ENCODE results near the gene APOLD1.
"Not testable (repeated sequence)": the region's sequence is repeated elsewhere in the genome, so short reads cannot be mapped to it uniquely, and the experiment has no call there.

APOLD1 gene

DNA sequence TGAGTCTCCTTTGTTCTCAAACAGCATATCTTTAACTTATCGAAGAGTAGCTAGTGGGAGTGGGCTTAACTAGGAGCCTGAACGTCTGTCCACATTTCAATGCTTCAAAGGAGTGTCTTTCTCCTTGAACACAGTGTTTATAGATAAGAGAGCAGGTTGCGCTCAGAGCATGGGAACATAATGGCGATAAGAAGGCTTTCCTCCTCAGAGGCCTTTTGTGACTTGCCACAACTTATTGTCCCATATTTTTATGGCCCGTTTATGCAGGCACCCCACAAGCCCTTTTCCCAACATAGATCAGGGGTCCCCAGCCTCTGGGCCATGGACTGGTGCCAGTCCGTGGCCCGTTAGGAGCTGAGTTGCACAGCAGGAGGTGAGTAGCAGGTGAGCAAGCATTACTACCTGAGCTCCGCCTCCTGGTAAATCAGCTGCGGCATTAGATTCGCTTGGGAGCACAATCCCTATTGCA, 25.1 kb downstream of the APOLD1 start:
- no peak for DNase-seq

DNA sequence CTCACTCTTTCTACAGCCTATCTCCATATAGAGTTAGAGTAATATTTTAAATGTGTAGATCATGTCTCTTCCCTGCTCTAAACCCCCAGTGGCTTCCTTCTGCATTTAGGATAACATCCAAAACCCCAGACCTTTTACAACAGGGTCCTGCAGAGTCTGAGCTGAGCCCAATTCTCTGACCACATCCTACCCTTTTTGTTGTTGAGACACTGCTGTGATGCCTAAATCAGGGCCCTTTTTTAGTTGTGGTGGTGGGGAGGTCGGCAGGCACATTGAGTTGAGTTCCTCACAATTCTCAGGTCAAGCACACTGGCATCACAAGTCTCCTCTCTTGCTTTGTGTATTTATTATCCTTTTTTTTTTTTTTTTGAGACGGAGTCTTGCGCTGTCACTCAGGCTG, 25.9 kb downstream of the APOLD1 start:
- DNase-seq, result no peak

DNA sequence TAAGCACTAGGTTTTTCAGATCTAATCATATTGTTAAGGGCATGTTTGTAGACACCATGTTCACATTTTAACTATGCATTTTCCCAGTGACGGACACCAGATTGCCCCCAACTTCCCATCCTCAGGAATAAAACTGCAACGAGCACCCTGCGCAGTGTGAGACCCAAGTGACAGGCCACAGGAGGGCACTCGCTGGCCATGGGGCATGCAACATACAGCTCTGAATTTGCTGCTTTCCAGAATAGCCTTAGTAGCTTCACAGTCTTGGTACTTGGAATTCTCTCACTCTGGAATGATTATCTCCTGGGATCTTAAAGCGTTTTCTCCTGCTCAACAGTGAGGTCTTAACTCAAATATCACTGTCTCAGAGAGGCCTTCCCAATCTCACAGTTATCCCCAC, 26.7 kb downstream of the APOLD1 start:
- DNase-seq, result no peak

DNA sequence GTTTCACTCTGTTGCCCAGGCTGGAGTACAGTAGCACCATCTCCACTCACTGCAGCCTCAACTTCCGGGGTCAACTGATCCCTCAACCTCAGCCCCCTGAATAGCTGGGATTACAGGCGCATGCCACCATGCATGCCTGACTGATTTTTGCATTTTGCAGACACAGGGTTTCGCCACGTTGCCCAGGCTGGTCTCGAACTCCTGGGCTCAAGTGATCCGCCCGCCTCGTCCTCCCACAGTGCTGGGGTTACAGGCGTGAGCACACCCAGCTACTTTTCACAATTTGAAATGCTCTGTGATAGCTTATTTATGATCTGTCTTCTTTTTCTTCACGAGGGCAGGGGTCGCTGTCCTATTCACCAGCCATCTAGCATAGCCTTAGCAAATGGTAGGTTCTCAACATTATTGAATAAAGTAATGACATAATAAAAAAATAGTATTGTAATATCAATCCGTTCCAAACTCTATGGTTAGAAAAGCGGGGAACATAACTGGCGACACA, 27.2 kb downstream of the APOLD1 start:
- no peak for DNase-seq

DNA sequence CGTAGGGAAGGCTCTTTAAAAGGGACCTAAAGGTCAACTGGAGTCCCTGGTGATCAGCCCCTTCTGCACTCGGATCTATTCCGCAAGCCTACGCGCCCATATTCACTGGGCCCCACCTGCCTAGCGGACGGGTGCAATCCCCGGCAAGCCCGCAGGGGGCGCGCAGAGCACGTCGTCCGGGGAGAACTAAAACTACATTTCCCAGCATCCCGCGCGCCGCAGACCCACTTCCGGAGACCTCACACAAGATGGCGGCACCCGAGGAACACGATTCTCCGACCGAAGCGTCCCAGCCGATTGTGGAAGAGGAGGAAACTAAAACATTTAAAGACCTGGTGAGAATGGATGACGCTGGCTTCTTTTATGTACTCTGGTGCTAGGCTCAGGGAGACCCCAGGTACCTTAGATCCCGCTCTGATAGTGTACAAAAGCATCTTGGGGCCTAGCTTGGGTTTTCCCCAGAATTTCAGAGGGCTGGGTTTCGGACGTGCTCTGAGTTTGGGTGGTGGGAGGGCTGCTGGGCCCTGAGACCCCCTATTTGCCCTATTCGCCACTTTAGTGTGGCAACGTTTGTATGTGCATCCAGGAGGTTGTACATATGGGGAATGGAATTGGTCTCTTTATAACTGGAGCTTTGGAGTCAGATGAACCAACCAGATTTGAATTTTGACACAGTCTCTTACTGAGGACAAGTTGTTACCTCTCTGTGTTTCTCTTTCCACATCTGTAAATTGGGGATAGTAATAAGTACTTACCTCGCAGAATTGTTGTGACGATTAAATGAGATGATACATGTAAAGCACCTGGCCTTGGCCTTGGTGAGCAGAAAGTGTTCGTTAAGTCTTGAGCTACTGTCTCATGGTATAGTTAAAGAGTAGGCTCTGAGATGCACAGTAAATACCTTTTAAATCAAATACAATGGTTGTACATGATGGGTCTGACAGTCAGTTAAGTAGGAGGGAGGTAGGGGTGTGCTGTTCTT, 28.0 kb downstream of the APOLD1 start, which contains the start of gene DDX47:
Gene DDX47, plus strand, starts transcription at position 227 of the 982 bp plus-strand sequence. Its CDS starts 22 bp downstream, at position 249.
- peak; percentile 79 for DNase-seq

DNA sequence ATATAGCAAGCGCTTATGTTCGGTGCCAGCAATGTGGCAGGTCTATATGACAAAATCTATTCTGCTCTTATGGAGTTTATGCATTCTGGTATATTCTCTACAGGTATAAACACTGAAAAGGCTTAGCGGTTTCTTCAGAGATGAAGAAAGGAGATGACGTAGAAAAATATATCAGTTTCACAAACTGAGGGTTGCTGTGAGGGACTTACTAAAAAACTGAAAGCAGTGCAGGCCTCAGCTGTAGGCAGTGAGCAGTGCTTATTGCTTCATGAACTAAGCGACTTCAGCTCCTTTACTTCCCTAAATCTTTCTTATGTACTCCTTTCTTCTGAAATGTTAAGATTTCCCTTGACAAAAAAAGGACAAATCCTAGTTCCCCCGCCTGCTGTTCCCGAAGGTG, 32.2 kb downstream of the APOLD1 start:
- no peak for DNase-seq

DNA sequence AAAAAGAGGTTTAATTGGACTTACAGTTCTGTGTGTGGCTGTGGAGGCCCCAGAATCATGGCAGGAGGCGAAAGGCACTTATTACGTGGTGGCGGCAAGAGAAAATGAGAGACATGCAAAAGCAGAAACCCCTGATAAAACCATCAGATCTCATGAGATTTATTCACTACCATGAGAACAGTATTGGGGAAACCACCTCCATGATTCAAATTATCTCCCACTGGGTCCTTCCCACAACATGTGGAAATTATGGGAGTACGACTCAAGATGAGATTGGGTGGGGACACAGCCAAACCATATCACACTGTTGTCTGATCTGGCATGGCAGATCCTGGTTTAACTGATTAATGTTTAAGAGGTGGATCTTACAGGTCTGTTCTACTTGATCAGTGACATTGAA, 33.2 kb downstream of the APOLD1 start:
- DNase-seq, result no peak

DNA sequence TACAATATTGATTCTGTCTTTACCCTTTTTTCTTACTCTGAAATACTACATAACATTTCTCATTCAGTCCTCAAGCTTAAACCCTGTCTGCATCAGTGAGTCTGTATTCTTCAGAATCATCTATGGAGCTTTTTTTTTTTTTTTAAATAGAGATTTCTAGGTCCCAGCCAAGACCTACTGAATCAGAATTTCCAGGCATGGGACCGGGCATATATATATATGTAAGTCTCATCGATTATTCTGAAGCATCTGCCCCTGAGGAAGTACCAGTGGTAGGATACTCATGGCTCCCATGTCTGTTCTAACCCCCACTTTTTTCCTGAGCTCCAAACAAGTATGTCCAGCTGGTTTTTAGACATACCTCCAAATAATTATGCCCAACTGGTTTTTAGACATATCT, 33.8 kb downstream of the APOLD1 start:
- DNase-seq, result no peak

DNA sequence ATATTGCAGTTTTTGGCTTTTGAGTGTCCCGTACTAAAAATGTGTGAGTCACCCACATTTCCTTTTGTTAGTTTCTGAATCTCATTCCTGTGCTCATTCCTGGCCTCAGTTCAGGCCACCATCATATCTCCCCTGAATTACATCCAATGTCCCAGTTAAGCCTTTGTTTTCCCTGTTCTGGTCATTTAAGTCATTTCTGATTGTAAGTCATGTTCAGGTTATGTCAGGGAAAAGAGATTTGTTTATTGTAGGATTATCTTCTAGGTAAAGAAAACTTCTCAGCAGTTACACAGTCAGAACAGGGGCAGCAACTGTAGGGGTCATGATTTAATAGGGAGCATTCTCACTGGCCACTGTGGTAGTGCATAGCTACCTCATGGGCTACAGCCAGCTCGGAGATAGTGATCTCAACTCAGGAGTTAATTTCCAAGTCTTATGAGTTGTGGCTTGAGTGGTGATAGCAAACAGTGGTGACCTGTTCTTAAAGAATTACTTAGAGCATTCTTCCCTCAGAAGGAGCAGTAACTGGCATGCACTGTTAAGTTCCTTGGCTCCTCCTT, 34.4 kb downstream of the APOLD1 start:
- no peak for DNase-seq

DNA sequence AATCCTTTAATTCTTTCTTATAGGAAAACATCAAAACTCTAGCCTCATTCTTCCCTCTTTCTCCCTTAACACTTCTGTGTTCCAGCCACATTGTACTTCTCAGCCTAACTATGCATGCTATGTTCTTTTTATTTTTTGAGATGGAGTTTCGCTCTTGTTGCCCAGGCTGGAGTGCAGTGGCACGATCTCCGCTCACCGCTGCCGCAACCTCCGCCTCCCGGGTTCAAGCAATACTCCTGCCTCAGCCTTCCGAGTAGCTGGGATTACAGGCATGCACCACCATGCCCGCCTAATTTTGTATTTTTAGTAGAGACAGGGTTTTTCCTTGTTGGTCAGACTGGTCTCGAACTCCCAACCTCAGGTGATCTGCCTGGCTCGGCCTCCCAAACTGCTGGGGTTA, 34.9 kb downstream of the APOLD1 start:
- DNase-seq, result not testable (repeated sequence)

DNA sequence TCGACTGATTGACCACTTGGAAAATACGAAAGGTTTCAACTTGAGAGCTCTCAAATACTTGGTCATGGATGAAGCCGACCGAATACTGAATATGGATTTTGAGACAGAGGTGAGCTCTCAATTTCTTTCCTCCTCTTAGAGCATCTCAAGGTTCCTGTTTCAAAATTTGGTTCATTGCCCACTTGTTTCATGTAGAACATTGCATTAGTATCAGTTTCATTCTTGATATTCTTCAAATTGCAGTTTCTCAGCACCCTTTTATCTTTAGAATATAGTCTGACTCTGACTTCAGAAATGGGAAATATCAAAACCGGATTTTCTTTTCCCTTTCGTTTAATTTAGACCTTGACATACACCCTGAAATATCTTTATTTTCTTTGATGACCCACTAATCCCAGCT, 36.5 kb downstream of the APOLD1 start:
- DNase-seq, result no peak

DNA sequence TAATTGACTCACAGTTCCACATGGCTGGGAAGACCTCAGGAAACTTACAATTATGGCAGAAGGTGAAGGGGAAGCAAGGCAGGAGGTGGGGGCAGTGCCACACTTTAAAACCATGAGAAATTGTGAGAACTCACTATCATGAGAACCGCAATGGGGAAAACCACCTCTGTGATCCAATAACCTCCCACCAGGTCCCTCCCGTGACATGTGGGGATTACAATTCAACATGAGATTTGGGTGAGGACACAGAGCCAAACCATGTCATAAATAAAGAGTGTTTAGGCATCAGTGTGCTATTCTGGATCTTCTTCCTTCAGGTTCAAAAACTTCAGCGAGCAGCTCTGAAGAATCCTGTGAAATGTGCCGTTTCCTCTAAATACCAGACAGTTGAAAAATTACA, 37.4 kb downstream of the APOLD1 start:
- DNase-seq, result no peak

DNA sequence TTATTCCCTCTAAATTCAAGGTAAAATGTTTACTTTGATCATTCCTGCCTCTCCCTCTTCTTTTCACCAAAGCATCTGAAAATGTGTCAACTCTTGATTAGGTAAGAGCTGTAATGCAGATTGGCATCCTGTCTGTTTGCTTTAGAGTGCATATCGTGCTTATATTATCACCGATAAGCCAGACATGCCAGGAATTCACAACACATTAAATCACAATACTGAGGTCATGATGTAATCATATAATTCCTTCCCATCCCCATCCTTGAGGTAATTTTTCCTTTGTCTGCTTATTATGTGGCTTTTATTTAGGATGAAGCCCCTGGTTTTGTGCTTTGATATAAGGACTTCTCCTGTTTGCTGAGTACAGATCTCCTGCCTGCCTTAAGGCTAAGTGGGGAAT, 37.8 kb downstream of the APOLD1 start:
- DNase-seq, result no peak

DNA sequence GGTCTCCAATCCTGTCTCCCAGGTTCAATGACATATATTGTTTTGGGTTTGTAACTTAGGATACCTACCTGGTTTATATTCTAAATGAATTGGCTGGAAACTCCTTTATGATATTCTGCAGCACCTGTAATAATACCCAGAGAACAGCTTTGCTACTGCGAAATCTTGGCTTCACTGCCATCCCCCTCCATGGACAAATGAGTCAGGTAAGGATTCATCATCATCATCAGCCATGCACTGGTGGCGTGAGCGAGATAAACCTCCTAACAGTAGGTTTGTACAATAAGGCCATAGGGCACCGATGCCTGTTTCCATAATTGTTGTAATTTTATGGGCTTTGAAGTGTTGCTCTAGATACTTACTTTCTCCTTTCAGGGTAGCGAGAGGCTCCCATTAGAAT, 38.4 kb downstream of the APOLD1 start:
- DNase-seq, result no peak

DNA sequence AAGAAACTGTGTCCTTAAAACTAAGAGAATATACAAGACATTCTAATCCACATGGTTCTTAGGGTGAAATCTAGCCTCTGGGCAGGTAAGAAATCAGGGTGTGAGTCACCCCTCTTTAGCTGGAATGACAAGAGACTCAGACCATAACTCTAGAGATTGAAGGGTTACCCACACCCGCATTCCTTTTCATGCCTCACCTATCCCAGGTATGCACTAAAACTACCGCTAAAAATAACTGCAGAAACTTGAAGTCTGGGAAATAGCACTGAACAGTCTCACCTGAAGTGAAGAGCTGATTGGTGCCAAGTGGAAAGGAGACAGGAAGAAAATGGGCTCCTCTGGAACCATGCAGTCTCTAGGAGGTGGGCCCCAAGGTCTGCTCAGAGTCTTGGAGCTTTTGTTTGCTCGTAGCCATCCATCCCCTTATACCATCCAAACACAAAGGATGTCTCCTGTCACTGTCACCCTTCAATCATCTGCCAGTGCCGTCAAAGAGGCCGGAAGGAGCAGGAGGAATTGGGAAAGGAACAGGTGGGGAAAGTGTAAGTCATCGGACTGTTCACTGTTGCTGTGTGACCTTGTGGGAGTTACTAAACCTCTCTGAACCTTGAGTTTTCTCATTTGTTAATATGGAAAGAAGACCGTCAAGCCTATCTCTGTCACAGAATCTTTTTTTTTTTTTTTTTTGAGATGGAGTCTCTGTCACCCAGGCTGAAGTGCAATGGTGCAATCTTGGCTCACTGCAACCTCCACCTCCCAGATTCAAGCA, 50.1 kb downstream of the APOLD1 start:
- no peak for DNase-seq

DNA sequence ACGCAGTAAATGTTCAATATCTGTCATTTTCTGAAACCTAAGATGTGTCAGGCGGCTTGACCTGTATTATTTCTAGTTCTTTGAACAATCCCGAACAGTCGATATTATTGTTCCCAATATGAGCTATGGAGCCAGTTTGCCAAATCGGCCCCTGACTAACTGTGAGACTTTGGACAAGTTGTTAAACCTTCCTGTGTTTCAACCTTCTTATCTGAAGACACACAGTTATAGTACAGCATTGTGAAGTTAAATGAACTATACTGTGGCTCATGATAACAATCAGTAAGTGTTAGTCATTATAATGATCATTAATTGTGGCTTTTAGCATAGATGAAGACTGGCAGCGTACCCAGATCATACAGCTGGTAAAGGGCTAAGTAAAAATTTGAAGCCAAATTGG, 51.1 kb downstream of the APOLD1 start:
- no peak for DNase-seq

DNA sequence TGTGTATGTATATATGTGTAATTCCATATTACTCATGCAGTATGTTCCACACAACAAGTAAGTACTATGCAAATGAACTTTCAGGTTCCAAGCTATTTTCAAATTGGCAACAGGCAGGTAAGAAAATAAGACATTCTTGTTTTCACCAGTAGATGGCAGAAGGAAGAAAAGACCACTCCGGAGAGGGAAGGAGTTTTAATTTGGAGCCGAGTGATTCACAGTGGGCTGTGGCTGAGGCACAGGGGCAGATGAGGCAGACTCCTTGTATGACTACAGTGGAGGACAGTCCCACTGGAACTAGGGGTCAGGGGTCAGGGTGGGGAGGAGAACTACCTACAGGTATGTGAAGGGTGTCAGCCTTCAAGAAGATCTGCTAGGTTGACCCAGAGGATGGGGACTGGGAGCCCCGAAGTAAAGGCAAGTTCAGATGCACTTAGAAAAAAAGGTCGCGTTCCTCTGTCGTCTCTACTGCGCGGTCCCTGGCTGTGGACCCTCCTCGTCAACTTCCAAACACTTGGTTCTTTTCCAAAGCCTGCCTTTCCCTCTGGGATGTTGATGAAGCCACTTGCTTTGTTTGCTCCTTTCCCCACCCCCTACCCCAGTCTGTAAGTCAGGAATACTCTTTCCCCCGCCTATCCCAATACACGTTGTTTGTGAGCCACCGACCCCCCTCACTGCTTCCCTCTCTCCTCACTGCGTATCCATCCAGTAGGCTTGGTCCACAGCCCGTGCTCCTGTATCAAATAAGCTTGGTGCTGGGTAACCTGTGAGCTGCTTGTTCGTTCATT, 51.8 kb downstream of the APOLD1 start:
- peak; percentile 26 for DNase-seq

DNA sequence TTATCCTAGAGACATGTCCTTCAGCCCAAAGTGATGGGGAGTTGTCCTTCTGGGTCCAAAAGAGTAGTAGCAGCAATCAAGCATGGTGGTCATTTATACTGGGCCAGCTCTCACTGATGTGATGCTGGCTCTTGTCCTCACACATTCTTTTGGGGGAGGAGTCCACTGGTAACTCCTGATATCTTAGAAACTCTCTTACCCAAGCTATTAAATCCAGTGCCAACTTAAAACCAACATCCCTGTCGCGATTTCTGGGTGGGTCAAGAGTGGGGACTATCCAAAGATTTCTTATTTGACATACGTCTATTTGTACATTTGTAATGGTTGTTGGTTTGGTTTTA, 52.3 kb downstream of the APOLD1 start:
- no peak for DNase-seq

DNA sequence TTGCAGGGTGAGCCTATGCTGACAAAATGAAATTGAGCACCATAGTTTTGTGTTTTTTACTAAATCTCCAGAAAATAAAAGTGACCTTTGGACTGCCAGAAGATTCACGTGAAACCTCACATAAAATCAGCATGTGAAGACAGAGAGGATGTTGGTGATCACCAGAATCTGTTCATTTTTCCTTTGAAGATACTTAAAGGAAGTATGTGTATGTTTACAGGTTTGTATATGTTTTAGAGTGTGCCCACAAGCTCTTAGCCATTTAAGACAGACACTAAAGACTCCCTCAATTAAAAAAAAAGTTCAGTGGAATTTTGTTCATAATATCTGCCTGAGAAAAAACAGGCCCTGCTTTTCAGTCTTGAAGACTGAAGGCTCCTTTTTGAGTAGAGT, 53.5 kb downstream of the APOLD1 start:
- no peak for DNase-seq

DNA sequence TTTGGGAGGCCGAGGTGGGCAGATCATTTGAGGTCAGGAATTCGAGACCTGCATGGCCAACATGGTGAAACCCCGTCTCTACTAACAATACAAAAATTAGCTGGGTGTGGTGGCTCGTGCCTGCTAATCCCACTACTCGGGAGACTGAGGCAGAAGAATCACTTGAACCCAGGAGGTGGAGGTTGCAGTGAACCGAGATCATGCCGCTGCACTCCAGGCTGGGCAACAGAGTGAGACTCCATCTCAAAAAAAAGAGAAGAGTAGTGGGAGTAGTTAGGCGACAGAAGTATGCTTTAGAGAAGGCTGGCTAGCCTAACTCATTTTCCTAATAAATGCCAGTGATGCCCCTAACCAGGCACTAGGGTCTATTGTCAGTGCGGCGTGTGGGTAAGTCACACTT, 54.0 kb downstream of the APOLD1 start:
- not testable (repeated sequence) for DNase-seq

DNA sequence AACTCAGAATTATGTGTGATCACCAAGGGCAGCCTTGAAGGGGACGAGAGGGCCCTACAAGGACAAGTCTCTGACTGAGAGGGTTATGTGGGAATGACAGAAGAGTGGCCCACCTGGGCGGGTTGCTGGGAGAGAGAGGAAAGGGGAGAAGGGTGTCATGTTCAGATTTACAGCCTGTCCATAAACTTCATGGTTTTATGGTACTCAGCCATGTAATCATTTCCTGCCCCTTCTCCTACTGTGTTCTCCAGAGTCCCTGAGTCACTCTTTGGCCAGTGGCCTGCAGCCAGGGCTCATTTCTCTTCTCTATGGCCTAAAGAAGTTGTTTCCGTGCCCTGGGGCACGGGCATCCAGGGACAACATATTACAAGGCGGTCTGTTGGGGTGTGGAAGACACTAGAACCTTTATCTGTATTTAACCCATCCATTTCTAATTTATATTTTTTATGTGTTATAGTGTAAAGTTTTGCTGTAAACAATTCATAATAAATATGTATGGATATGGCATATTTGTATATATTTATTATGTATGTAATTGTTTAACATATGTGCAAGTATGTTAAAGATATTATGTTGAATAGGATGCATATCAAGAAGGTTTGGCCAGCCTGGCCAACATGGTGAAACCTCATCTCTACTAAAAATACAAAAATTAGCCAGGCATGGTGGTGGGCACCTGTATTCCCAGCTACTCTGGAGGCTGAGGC, 54.6 kb downstream of the APOLD1 start:
- no peak for DNase-seq

DNA sequence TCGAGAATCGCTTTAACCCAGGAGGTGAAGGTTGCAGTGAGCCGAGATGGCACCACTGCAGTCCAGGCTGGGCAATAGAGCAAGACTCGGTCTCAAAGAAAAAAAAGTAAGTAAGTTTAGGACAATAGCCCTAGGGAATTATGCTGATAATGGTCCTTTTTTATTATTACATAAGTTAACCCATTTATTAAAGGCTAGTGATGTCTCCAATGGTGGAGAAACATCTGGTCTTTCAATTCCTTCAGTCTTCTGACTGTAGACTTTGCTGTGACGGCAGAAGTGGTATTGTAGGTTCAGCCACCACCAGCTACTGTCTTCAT, 55.1 kb downstream of the APOLD1 start:
- DNase-seq, result no peak
